Measurements from ENCODE around the gene KBTBD8.

DNA sequence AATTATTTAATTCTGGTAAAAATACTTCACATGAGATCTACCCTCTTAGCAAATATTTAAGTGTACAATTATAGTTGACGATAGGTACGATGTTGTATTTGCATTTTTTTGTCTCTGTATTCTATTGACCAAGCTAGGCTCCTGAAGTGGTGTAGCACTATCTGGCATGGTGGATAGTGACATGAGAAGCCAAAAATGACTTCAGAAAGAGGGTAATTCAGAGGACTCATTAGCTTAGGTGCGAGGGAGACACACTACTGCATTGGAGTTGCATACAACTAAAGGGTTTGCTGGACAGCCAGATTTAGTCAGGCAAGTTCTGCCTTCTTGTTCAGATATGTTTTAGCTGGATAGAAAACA lies 50.6 kb downstream of the KBTBD8 start:
- TF ChIP-seq, protein P1, sequence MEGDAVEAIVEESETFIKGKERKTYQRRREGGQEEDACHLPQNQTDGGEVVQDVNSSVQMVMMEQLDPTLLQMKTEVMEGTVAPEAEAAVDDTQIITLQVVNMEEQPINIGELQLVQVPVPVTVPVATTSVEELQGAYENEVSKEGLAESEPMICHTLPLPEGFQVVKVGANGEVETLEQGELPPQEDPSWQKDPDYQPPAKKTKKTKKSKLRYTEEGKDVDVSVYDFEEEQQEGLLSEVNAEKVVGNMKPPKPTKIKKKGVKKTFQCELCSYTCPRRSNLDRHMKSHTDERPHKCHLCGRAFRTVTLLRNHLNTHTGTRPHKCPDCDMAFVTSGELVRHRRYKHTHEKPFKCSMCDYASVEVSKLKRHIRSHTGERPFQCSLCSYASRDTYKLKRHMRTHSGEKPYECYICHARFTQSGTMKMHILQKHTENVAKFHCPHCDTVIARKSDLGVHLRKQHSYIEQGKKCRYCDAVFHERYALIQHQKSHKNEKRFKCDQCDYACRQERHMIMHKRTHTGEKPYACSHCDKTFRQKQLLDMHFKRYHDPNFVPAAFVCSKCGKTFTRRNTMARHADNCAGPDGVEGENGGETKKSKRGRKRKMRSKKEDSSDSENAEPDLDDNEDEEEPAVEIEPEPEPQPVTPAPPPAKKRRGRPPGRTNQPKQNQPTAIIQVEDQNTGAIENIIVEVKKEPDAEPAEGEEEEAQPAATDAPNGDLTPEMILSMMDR (IDR thresholded peaks at IDR 0.05) = no peak
- no peak for TF ChIP-seq POLR2A (IDR thresholded peaks at IDR 0.05)

All from lower leg skin (tissue), 3 donors.